Osteoblast (primary cell): ENCODE data around the gene FRMD6. TPM values are rescaled to one million over a fixed set of nuclear protein-coding genes. Genes with fewer than 3 reads are reported as not detected.

Source experiments
- DNase-seq: peaks from one replicate; pipeline ENCODE4 v3.0.0; 2011; ENCODE audit warnings: low spot score, mixed read lengths; ENCODE audit not compliant: insufficient read length; ENCODE audit errors: missing footprints
- H2AFZ ChIP-seq: 2 replicates; pipeline ENCODE4 v1.6.0; 2011; ENCODE audit warnings: mild to moderate bottlenecking, low read length
- H3K27ac ChIP-seq: 2 replicates; pipeline ENCODE4 v1.5.1; 2011; ENCODE audit warnings: mild to moderate bottlenecking, low read depth, low read length, moderate library complexity
- H3K27me3 ChIP-seq: 2 replicates; pipeline ENCODE4 v1.6.0; 2012; ENCODE audit warnings: mild to moderate bottlenecking, control low read depth, inconsistent platforms, low read length, moderate library complexity; ENCODE audit not compliant: insufficient read depth
- H3K36me3 ChIP-seq: 2 replicates; pipeline ENCODE4 v1.5.1; 2011; ENCODE audit warnings: mild to moderate bottlenecking, low read length, control low read depth, moderate library complexity; ENCODE audit not compliant: insufficient read depth
- H3K4me1 ChIP-seq: 2 replicates; pipeline ENCODE4 v1.5.1; 2011; ENCODE audit warnings: mild to moderate bottlenecking, low read length, control low read depth, moderate library complexity; ENCODE audit not compliant: insufficient read depth
- H3K4me2 ChIP-seq: 2 replicates; pipeline ENCODE4 v1.6.0; 2011; ENCODE audit warnings: mild to moderate bottlenecking, low read length; ENCODE audit not compliant: insufficient read depth
- H3K4me3 ChIP-seq: fragments of 200-600 bp; sonication (generic); 3 replicates; pipeline ENCODE4 v1.5.1; 2012; ENCODE audit warnings: mild to moderate bottlenecking, low read length, inconsistent platforms; ENCODE audit not compliant: insufficient read depth
- H3K79me2 ChIP-seq: 2 replicates; pipeline ENCODE4 v1.6.0; 2012; ENCODE audit warnings: mild to moderate bottlenecking, low read length, control low read depth, inconsistent platforms; ENCODE audit not compliant: insufficient read depth
- H3K9me3 ChIP-seq: 2 replicates; pipeline ENCODE4 v1.5.1; 2011; ENCODE audit warnings: low read depth, low read length, control low read depth
- H4K20me1 ChIP-seq: 2 replicates; pipeline ENCODE4 v1.6.0; 2012; ENCODE audit warnings: mild to moderate bottlenecking, low read length, control low read depth; ENCODE audit not compliant: insufficient read depth
- total RNA-seq: library from RNA; depleted of rRNA; stranded (reverse); fragments of >200 nt; gene quantifications from 2 replicates; pipeline ENCODE4 v1.2.3, GENCODE V29; 2012
- TF ChIP-seq, protein P1 (sequence below): IDR thresholded peaks from 2 replicates; pipeline ENCODE4 v1.5.1; 2011; ENCODE audit warnings: mild to moderate bottlenecking, low read depth, low read length, moderate library complexity; ENCODE audit errors: extremely low read depth

FRMD6 gene
- total RNA-seq, 1 donor = 584 TPM

GRCh38 chr14:51661504-51661903 lies 9.8 kb downstream of the FRMD6 start:
- H3K27ac ChIP-seq = peak overlapping the region; percentile 24
- H3K36me3 ChIP-seq = peaks cover 44% of the 10 kb centered on the region
- H3K4me2 ChIP-seq = no peak overlapping the region
- no peak for DNase-seq
- H3K27me3 ChIP-seq = no peaks in the 10 kb centered on the region
- no peak overlapping the region for H2AFZ ChIP-seq
- peaks cover 88% of the 10 kb centered on the region for H4K20me1 ChIP-seq
- H3K9me3 ChIP-seq = no peaks in the 10 kb centered on the region
- H3K4me1 ChIP-seq = peaks cover 57% of the 10 kb centered on the region
- H3K4me3 ChIP-seq = no peak overlapping the region
- H3K79me2 ChIP-seq = peaks cover 100% of the 10 kb centered on the region
- TF ChIP-seq, protein P1, sequence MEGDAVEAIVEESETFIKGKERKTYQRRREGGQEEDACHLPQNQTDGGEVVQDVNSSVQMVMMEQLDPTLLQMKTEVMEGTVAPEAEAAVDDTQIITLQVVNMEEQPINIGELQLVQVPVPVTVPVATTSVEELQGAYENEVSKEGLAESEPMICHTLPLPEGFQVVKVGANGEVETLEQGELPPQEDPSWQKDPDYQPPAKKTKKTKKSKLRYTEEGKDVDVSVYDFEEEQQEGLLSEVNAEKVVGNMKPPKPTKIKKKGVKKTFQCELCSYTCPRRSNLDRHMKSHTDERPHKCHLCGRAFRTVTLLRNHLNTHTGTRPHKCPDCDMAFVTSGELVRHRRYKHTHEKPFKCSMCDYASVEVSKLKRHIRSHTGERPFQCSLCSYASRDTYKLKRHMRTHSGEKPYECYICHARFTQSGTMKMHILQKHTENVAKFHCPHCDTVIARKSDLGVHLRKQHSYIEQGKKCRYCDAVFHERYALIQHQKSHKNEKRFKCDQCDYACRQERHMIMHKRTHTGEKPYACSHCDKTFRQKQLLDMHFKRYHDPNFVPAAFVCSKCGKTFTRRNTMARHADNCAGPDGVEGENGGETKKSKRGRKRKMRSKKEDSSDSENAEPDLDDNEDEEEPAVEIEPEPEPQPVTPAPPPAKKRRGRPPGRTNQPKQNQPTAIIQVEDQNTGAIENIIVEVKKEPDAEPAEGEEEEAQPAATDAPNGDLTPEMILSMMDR = no peak

GRCh38 chr14:51663783-51664326 lies 12.1 kb downstream of the FRMD6 start:
- H3K9me3 ChIP-seq = no peaks in the 10 kb centered on the region
- H2AFZ ChIP-seq = no peak overlapping the region
- DNase-seq = no peak
- peak overlapping the region; percentile 47 for H3K27ac ChIP-seq
- peaks cover 100% of the 10 kb centered on the region for H3K79me2 ChIP-seq
- peaks cover 86% of the 10 kb centered on the region for H4K20me1 ChIP-seq
- H3K27me3 ChIP-seq = no peaks in the 10 kb centered on the region
- TF ChIP-seq, protein P1 = no peak
- peaks cover 24% of the 10 kb centered on the region for H3K36me3 ChIP-seq
- no peak overlapping the region for H3K4me3 ChIP-seq
- no peak overlapping the region for H3K4me2 ChIP-seq
- H3K4me1 ChIP-seq = peaks cover 50% of the 10 kb centered on the region

GRCh38 chr14:51666070-51666469 lies 14.4 kb downstream of the FRMD6 start:
- TF ChIP-seq, protein P1 = no peak
- Histone ChIP-seq H3K4me1 (peaks cover 33% of the 10 kb centered on the region), H3K9me3 (no peaks in the 10 kb centered on the region), H3K27ac (peak overlapping the region; percentile 50), H3K27me3 (no peaks in the 10 kb centered on the region), H3K36me3 (peaks cover 13% of the 10 kb centered on the region), H3K4me3 (no peak overlapping the region), H3K79me2 (peaks cover 100% of the 10 kb centered on the region), H2AFZ (no peak overlapping the region), H4K20me1 (peaks cover 70% of the 10 kb centered on the region), H3K4me2 (peak overlapping the region; percentile 12)
- DNase-seq = no peak

DNA sequence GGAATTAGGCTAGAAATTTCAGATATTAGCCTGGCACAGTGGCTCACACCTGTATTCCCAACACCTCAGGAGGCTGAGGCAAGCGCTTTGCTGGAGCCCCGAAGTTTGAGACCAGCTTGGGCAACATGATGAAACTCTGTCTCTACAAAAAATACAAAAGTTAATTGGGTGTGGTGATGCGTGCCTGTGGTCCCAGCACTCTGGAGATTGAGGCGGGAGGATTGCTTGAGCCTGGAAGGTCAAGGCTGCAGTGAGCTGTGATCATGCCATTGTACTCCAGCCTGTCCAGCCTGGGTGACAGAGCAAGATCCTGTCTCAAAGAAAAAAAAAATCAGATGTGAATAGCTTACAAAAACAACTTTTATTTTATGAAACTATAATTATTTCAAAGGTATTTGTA lies 15.1 kb downstream of the FRMD6 start:
- peak overlapping the region; percentile 50 for H3K27ac ChIP-seq
- DNase-seq = no peak
- H3K27me3 ChIP-seq = no peaks in the 10 kb centered on the region
- peaks cover 100% of the 10 kb centered on the region for H3K79me2 ChIP-seq
- TF ChIP-seq, protein P1 = no peak
- peaks cover 28% of the 10 kb centered on the region for H3K4me1 ChIP-seq
- H2AFZ ChIP-seq = no peak overlapping the region
- H3K36me3 ChIP-seq = peaks cover 12% of the 10 kb centered on the region
- H3K4me2 ChIP-seq = peak overlapping the region; percentile 12
- no peaks in the 10 kb centered on the region for H3K9me3 ChIP-seq
- no peak overlapping the region for H3K4me3 ChIP-seq
- peaks cover 63% of the 10 kb centered on the region for H4K20me1 ChIP-seq
